IgD-negative memory B cell (primary cell): Measurements from ENCODE around the gene PYGB. TPM values are rescaled to one million over a fixed set of nuclear protein-coding genes. Genes with fewer than 3 reads are reported as not detected.

Source experiments
- H3K27ac Mint-ChIP-seq, 3 donors: one replicate each; pipeline ENCODE4 v1.8.0; 2020 to 2022; ENCODE audit warnings: mild to moderate bottlenecking in 3 of 3, mixed read lengths in 3 of 3, moderate library complexity in 1 of 3
- H3K27me3 Mint-ChIP-seq: one replicate; pipeline ENCODE4 v1.8.0; 2021; ENCODE audit warnings: mixed read lengths
- H3K36me3 Mint-ChIP-seq: one replicate; pipeline ENCODE4 v1.8.0; 2020; ENCODE audit warnings: mild to moderate bottlenecking, mixed read lengths
- H3K4me1 Mint-ChIP-seq, 3 donors: one replicate each; pipeline ENCODE4 v1.8.0; 2020 to 2022; ENCODE audit warnings: mixed read lengths in 3 of 3, mild to moderate bottlenecking in 1 of 3
- H3K4me3 Mint-ChIP-seq, 4 donors: one replicate each; pipeline ENCODE4 v1.8.0; 2020 to 2022; ENCODE audit warnings: mild to moderate bottlenecking in 4 of 4, mixed read lengths in 4 of 4, moderate library complexity in 3 of 4
- H3K9me3 Mint-ChIP-seq, 3 donors: one replicate each; pipeline ENCODE4 v1.8.0; 2020 to 2021; ENCODE audit warnings: mixed read lengths in 3 of 3, mild to moderate bottlenecking in 1 of 3
- polyA plus RNA-seq: library from polyadenylated mRNA; unstranded; fragments of 300-500 nt; fragmentation: Illumina TruSeq; gene quantifications from one replicate; pipeline ENCODE4 v1.2.3, GENCODE V29; 2021

Gene PYGB
- polyA plus RNA-seq, 1 donor from 2014 or later: 27.6 TPM

- no peak overlapping the region for H3K4me3 Mint-ChIP-seq
- H3K36me3 Mint-ChIP-seq: peaks cover 2% of the 10 kb centered on the region
- H3K9me3 Mint-ChIP-seq: no peaks in the 10 kb centered on the region
- H3K27ac Mint-ChIP-seq: no peak overlapping the region
- no peaks in the 10 kb centered on the region for H3K27me3 Mint-ChIP-seq
- H3K4me1 Mint-ChIP-seq: peaks cover 2 to 9% (median 4%) of the 10 kb centered on the region in 3 donors
Observed at GRCh38 chr20:25292176-25292891, 44.4 kb downstream of the PYGB start.

DNA sequence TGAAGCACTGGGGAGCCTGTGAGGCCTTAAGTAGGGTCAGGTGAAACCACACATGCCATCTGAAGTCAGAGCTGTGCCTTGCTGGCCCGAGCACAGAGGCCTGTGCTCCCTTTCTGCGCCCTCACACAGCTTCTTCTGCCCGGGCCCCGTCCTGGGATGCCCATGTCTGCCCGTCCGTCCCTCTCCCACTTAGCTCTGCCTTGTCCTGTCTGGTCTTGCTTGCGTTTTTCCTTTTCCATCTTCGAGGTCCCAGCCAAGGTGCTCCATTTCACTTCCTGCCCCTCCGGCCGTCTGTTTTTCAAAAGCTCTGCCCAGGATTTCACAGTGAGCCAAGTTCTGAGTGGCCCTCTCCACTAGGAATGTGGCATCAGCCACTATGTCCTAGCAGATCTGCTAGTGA lies 45.6 kb downstream of the PYGB start:
- peak overlapping the region in 1 of 3 donors; percentile 89 for H3K27ac Mint-ChIP-seq
- H3K9me3 Mint-ChIP-seq: no peaks in the 10 kb centered on the region
- peaks cover 2% of the 10 kb centered on the region for H3K36me3 Mint-ChIP-seq
- H3K4me3 Mint-ChIP-seq: no peak overlapping the region
- H3K27me3 Mint-ChIP-seq: no peaks in the 10 kb centered on the region
- peaks cover 3 to 9% (median 4%) of the 10 kb centered on the region in 3 donors for H3K4me1 Mint-ChIP-seq

- Mint-ChIP-seq H3K4me3 (no peak overlapping the region), H3K4me1 (peaks cover 2 to 7% (median 4%) of the 10 kb centered on the region in 3 donors), H3K36me3 (peaks cover 2% of the 10 kb centered on the region), H3K27ac (no peak overlapping the region), H3K9me3 (no peaks in the 10 kb centered on the region), H3K27me3 (no peaks in the 10 kb centered on the region)
Observed at GRCh38 chr20:25293910-25294458, 46.1 kb downstream of the PYGB start.

GRCh38 chr20:25294459-25295385 lies 46.8 kb downstream of the PYGB start:
- peaks cover 2 to 7% (median 4%) of the 10 kb centered on the region in 3 donors for H3K4me1 Mint-ChIP-seq
- H3K4me3 Mint-ChIP-seq: no peak overlapping the region
- H3K36me3 Mint-ChIP-seq: peaks cover under 1% of the 10 kb centered on the region
- no peaks in the 10 kb centered on the region for H3K9me3 Mint-ChIP-seq
- H3K27ac Mint-ChIP-seq: peak overlapping the region in 1 of 3 donors; percentile 31
- H3K27me3 Mint-ChIP-seq: no peaks in the 10 kb centered on the region

GRCh38 chr20:25295386-25296093 lies 47.7 kb downstream of the PYGB start:
- peak overlapping the region in 1 of 3 donors; percentile 82 for H3K27ac Mint-ChIP-seq

GRCh38 chr20:25296094-25297093 lies 48.5 kb downstream of the PYGB start:
- Mint-ChIP-seq H3K36me3 (no peaks in the 10 kb centered on the region), H3K4me1 (peaks cover 2 to 7% (median 4%) of the 10 kb centered on the region in 3 donors), H3K27ac (peak overlapping the region in 1 of 3 donors; percentile 82), H3K27me3 (no peaks in the 10 kb centered on the region), H3K9me3 (no peaks in the 10 kb centered on the region), H3K4me3 (no peak overlapping the region)

More at GRCh38 chr20:25295386-25296093, 47.7 kb downstream of the PYGB start:
- peaks cover 2 to 7% (median 4%) of the 10 kb centered on the region in 3 donors for H3K4me1 Mint-ChIP-seq
- H3K4me3 Mint-ChIP-seq: no peak overlapping the region
- no peaks in the 10 kb centered on the region for H3K36me3 Mint-ChIP-seq
- H3K9me3 Mint-ChIP-seq: no peaks in the 10 kb centered on the region
- no peaks in the 10 kb centered on the region for H3K27me3 Mint-ChIP-seq

DNA sequence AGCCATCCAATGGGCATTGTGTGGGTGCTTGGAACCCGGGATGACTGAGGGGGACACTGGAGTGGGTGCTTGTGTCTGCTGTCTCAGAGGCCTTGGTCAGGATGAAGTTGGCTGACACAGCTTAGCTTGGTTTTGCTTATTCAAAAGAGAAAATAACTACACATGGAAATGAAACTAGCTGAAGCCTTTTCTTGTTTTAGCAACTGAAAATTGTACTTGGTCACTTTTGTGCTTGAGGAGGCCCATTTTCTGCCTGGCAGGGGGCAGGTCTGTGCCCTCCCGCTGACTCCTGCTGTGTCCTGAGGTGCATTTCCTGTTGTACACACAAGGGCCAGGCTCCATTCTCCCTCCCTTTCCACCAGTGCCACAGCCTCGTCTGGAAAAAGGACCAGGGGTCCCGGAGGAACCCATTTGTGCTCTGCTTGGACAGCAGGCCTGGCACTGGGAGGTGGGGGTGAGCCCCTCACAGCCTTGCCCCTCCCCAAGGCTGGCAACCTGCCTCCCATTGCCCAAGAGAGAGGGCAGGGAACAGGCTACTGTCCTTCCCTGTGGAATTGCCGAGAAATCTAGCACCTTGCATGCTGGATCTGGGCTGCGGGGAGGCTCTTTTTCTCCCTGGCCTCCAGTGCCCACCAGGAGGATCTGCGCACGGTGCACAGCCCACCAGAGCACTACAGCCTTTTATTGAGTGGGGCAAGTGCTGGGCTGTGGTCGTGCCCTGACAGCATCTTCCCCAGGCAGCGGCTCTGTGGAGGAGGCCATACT lies 49.4 kb downstream of the PYGB start:
- no peak overlapping the region for H3K27ac Mint-ChIP-seq
- no peaks in the 10 kb centered on the region for H3K27me3 Mint-ChIP-seq
- H3K36me3 Mint-ChIP-seq: no peaks in the 10 kb centered on the region
- peak overlapping the region in 1 of 4 donors; percentile 12 for H3K4me3 Mint-ChIP-seq
- peaks cover 2 to 7% (median 4%) of the 10 kb centered on the region in 3 donors for H3K4me1 Mint-ChIP-seq
- H3K9me3 Mint-ChIP-seq: no peaks in the 10 kb centered on the region

GRCh38 chr20:25299806-25300205 lies 51.9 kb downstream of the PYGB start:
- peaks cover 0 to 2% (median 2%) of the 10 kb centered on the region in 3 donors for H3K4me1 Mint-ChIP-seq
- H3K36me3 Mint-ChIP-seq: no peaks in the 10 kb centered on the region
- no peak overlapping the region for H3K4me3 Mint-ChIP-seq
- no peaks in the 10 kb centered on the region for H3K9me3 Mint-ChIP-seq
- H3K27me3 Mint-ChIP-seq: no peaks in the 10 kb centered on the region
- no peak overlapping the region for H3K27ac Mint-ChIP-seq

- Mint-ChIP-seq H3K4me3 (peak overlapping the region in 1 of 4 donors; percentile 12), H3K4me1 (peaks cover 0 to 2% (median 0%) of the 10 kb centered on the region in 3 donors), H3K27me3 (no peaks in the 10 kb centered on the region), H3K36me3 (no peaks in the 10 kb centered on the region), H3K9me3 (no peaks in the 10 kb centered on the region), H3K27ac (no peak overlapping the region)
Observed at GRCh38 chr20:25300496-25301170, 52.7 kb downstream of the PYGB start.

DNA sequence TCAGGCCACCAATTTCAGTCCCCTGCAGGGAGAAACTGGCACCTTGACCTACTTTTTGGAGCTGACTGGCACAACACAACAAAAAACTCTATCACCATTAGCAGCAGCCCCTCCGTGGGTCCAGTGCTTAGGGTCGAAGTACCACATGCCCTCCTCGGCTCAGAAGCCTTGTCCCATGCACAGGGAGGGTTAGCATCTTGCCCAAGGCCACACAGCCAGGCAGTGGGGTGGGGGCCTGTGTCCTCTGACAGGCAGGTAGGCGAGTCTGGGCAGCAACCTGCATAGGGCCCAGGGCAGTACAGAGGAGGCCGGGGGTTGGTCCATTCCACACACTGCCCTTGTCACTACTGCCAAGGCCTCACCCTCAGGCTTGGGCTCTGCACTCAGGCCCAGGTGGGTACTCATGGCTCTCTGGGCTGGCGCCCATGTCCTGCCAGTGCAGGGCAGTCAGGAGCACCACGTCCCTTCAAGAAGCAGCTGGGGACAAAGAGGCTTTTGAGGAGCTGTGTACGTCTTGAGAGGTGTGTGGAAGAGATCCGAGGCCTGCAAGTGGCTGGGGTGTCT lies 53.6 kb downstream of the PYGB start:
- Mint-ChIP-seq H3K4me1 (peaks cover 0 to 2% (median 0%) of the 10 kb centered on the region in 3 donors), H3K9me3 (no peaks in the 10 kb centered on the region), H3K27me3 (no peaks in the 10 kb centered on the region), H3K4me3 (no peak overlapping the region), H3K27ac (no peak overlapping the region), H3K36me3 (no peaks in the 10 kb centered on the region)

GRCh38 chr20:25302596-25302995 lies 54.7 kb downstream of the PYGB start:
- H3K27me3 Mint-ChIP-seq: no peaks in the 10 kb centered on the region
- H3K4me3 Mint-ChIP-seq: no peak overlapping the region
- H3K9me3 Mint-ChIP-seq: no peaks in the 10 kb centered on the region
- H3K4me1 Mint-ChIP-seq: peaks cover 0 to 2% (median 0%) of the 10 kb centered on the region in 3 donors
- H3K36me3 Mint-ChIP-seq: no peaks in the 10 kb centered on the region
- H3K27ac Mint-ChIP-seq: peak overlapping the region in 1 of 3 donors; percentile 69

- Mint-ChIP-seq H3K4me1 (peaks cover 0 to 3% (median 0%) of the 10 kb centered on the region in 3 donors), H3K27me3 (no peaks in the 10 kb centered on the region), H3K36me3 (no peaks in the 10 kb centered on the region), H3K9me3 (no peaks in the 10 kb centered on the region), H3K4me3 (no peak overlapping the region), H3K27ac (no peak overlapping the region)
Observed at GRCh38 chr20:25303292-25304024, 55.6 kb downstream of the PYGB start.
